ENCODE data around the gene KDM4C. TPM values are rescaled to one million over a fixed set of nuclear protein-coding genes. Genes with fewer than 3 reads are reported as not detected.

Gene KDM4C
- total and polyA plus RNA-seq, 2 donors = 16.3 to 66.1 TPM

- no peaks in the 10 kb centered on the region for H3K36me3 ChIP-seq (ENCODE audit: insufficient read depth)
- no peak overlapping the region for H3K27ac ChIP-seq (ENCODE audit: low read depth)
- WGBS = 87% methylated on average over 12 of the region's 12 CpGs
- H3K4me3 ChIP-seq (ENCODE audit: low read depth, low read length) = no peak overlapping the region
- no peak for DNase-seq (ENCODE audit: extremely low spot score)
- no peaks in the 10 kb centered on the region for H3K4me1 ChIP-seq (ENCODE audit: insufficient read depth)
These were observed 75.9 kb downstream of the KDM4C start for GRCh38 chr9:6833518-6834192.

GRCh38 chr9:6834306-6834705, 76.5 kb downstream of the KDM4C start:
- DNase-seq (ENCODE audit: extremely low spot score) = no peak
- 98% methylated on average over 20 of the region's 20 CpGs for WGBS
- no peaks in the 10 kb centered on the region for H3K4me1 ChIP-seq (ENCODE audit: insufficient read depth)
- no peak overlapping the region for H3K27ac ChIP-seq (ENCODE audit: low read depth)
- no peaks in the 10 kb centered on the region for H3K36me3 ChIP-seq (ENCODE audit: insufficient read depth)
- H3K4me3 ChIP-seq (ENCODE audit: low read depth, low read length) = no peak overlapping the region

- no peak overlapping the region for H3K27ac ChIP-seq (ENCODE audit: low read depth)
- H3K4me3 ChIP-seq (ENCODE audit: low read depth, low read length) = no peak overlapping the region
- DNase-seq (ENCODE audit: extremely low spot score) = no peak
- no peaks in the 10 kb centered on the region for H3K4me1 ChIP-seq (ENCODE audit: insufficient read depth)
- 52% methylated on average over 6 of the region's 6 CpGs for WGBS
- H3K36me3 ChIP-seq (ENCODE audit: insufficient read depth) = no peaks in the 10 kb centered on the region
These were observed 80.4 kb downstream of the KDM4C start for GRCh38 chr9:6838158-6838557.

GRCh38 chr9:6842584-6842947, 84.8 kb downstream of the KDM4C start:
- 48% methylated on average over 3 of the region's 3 CpGs for WGBS
- H3K4me1 ChIP-seq (ENCODE audit: insufficient read depth) = no peaks in the 10 kb centered on the region
- no peaks in the 10 kb centered on the region for H3K36me3 ChIP-seq (ENCODE audit: insufficient read depth)
- H3K27ac ChIP-seq (ENCODE audit: low read depth) = no peak overlapping the region
- no peak overlapping the region for H3K4me3 ChIP-seq (ENCODE audit: low read depth, low read length)
- DNase-seq (ENCODE audit: extremely low spot score) = no peak

- H3K4me1 ChIP-seq (ENCODE audit: insufficient read depth) = no peaks in the 10 kb centered on the region
- no peak overlapping the region for H3K27ac ChIP-seq (ENCODE audit: low read depth)
- DNase-seq (ENCODE audit: extremely low spot score) = no peak
- H3K36me3 ChIP-seq (ENCODE audit: insufficient read depth) = no peaks in the 10 kb centered on the region
- no peak overlapping the region for H3K4me3 ChIP-seq (ENCODE audit: low read depth, low read length)
- WGBS = 98% methylated on average over 4 of the region's 4 CpGs
These were observed 86.0 kb downstream of the KDM4C start for GRCh38 chr9:6843742-6844141.

- 90% methylated on average over 4 of the region's 4 CpGs for WGBS
These were observed 86.5 kb downstream of the KDM4C start for GRCh38 chr9:6844267-6844666.

GRCh38 chr9:6845128-6845826, 87.5 kb downstream of the KDM4C start:
- Histone ChIP-seq H3K4me1 (ENCODE audit: insufficient read depth) (no peaks in the 10 kb centered on the region), H3K36me3 (ENCODE audit: insufficient read depth) (no peaks in the 10 kb centered on the region), H3K27ac (ENCODE audit: low read depth) (no peak overlapping the region), H3K4me3 (ENCODE audit: low read depth, low read length) (no peak overlapping the region)
- DNase-seq (ENCODE audit: extremely low spot score) = no peak
- WGBS = 94% methylated on average over 8 of the region's 8 CpGs

More at GRCh38 chr9:6844267-6844666, 86.5 kb downstream of the KDM4C start:
- Histone ChIP-seq H3K27ac (ENCODE audit: low read depth) (no peak overlapping the region), H3K36me3 (ENCODE audit: insufficient read depth) (no peaks in the 10 kb centered on the region), H3K4me1 (ENCODE audit: insufficient read depth) (no peaks in the 10 kb centered on the region), H3K4me3 (ENCODE audit: low read depth, low read length) (no peak overlapping the region)
- no peak for DNase-seq (ENCODE audit: extremely low spot score)

- no peak overlapping the region for H3K4me3 ChIP-seq (ENCODE audit: low read depth, low read length)
- no peak overlapping the region for H3K27ac ChIP-seq (ENCODE audit: low read depth)
- 68% methylated on average over 2 of the region's 2 CpGs for WGBS
- H3K36me3 ChIP-seq (ENCODE audit: insufficient read depth) = no peaks in the 10 kb centered on the region
- H3K4me1 ChIP-seq (ENCODE audit: insufficient read depth) = no peaks in the 10 kb centered on the region
- no peak for DNase-seq (ENCODE audit: extremely low spot score)
These were observed 88.1 kb downstream of the KDM4C start for GRCh38 chr9:6845880-6846279.

- WGBS = 88% methylated on average over 7 of the region's 7 CpGs
- peaks cover 2% of the 10 kb centered on the region for H3K4me1 ChIP-seq (ENCODE audit: insufficient read depth)
- no peak for DNase-seq (ENCODE audit: extremely low spot score)
- no peak overlapping the region for H3K27ac ChIP-seq (ENCODE audit: low read depth)
- H3K4me3 ChIP-seq (ENCODE audit: low read depth, low read length) = no peak overlapping the region
- no peaks in the 10 kb centered on the region for H3K36me3 ChIP-seq (ENCODE audit: insufficient read depth)
These were observed 94.6 kb downstream of the KDM4C start for GRCh38 chr9:6852243-6852963.

- Histone ChIP-seq H3K4me1 (ENCODE audit: insufficient read depth) (peaks cover 2% of the 10 kb centered on the region), H3K4me3 (ENCODE audit: low read depth, low read length) (no peak overlapping the region), H3K36me3 (ENCODE audit: insufficient read depth) (no peaks in the 10 kb centered on the region), H3K27ac (ENCODE audit: low read depth) (no peak overlapping the region)
- 92% methylated on average over 3 of the region's 3 CpGs for WGBS
- no peak for DNase-seq (ENCODE audit: extremely low spot score)
These were observed 98.1 kb downstream of the KDM4C start for GRCh38 chr9:6855860-6856259.

- no peaks in the 10 kb centered on the region for H3K4me1 ChIP-seq (ENCODE audit: insufficient read depth)
- DNase-seq (ENCODE audit: extremely low spot score) = no peak
- peaks cover 2% of the 10 kb centered on the region for H3K36me3 ChIP-seq (ENCODE audit: insufficient read depth)
- no peak overlapping the region for H3K27ac ChIP-seq (ENCODE audit: low read depth)
- WGBS = 93% methylated on average over 1 of the region's 1 CpG
- H3K4me3 ChIP-seq (ENCODE audit: low read depth, low read length) = no peak overlapping the region
These were observed 106.3 kb downstream of the KDM4C start for GRCh38 chr9:6864102-6864501.

GRCh38 chr9:6869081-6869948, 111.5 kb downstream of the KDM4C start:
- H3K4me3 ChIP-seq (ENCODE audit: low read depth, low read length) = no peak overlapping the region
- H3K27ac ChIP-seq (ENCODE audit: low read depth) = no peak overlapping the region
- 76% methylated on average over 5 of the region's 5 CpGs for WGBS
- H3K36me3 ChIP-seq (ENCODE audit: insufficient read depth) = no peaks in the 10 kb centered on the region
- DNase-seq (ENCODE audit: extremely low spot score) = no peak
- H3K4me1 ChIP-seq (ENCODE audit: insufficient read depth) = no peaks in the 10 kb centered on the region

- DNase-seq (ENCODE audit: extremely low spot score) = no peak
- Histone ChIP-seq H3K4me1 (ENCODE audit: insufficient read depth) (no peaks in the 10 kb centered on the region), H3K36me3 (ENCODE audit: insufficient read depth) (no peaks in the 10 kb centered on the region), H3K4me3 (ENCODE audit: low read depth, low read length) (no peak overlapping the region), H3K27ac (ENCODE audit: low read depth) (no peak overlapping the region)
- 95% methylated on average over 1 of the region's 1 CpG for WGBS
These were observed 112.4 kb downstream of the KDM4C start for GRCh38 chr9:6870149-6870548.

All from urinary bladder (tissue), 4 donors.